Measurements from ENCODE around the gene TMEM203. TPM values are rescaled to one million over a fixed set of nuclear protein-coding genes. Genes with fewer than 3 reads are reported as not detected.
A peak's percentile ranks its signal among the peaks of the same experiment; 100 is the strongest.

Gene TMEM203
- total RNA-seq, 1 donor from 2014 or later: 24.3 TPM

GRCh38 chr9:137159105-137160053, 46.1 kb downstream of the TMEM203 start:
- H3K4me3 ChIP-seq: no peak overlapping the region
- no peak for TF ChIP-seq CTCF (IDR thresholded peaks at IDR 0.05)
- no peaks in the 10 kb centered on the region for H3K36me3 ChIP-seq
- peaks cover 10 to 17% of the 10 kb centered on the region in 2 donors for H3K4me1 ChIP-seq
- DNase-seq (ENCODE audit: low spot score in 2 of 2): no peak
- no peak overlapping the region for H3K27ac ChIP-seq
- peaks cover 49% of the 10 kb centered on the region for H3K27me3 ChIP-seq
- intact Hi-C loops (cut with DNase I): no loop called here
- H3K9me3 ChIP-seq: no peaks in the 10 kb centered on the region

GRCh38 chr9:137158625-137159024, 46.8 kb downstream of the TMEM203 start:
- TF ChIP-seq CTCF (IDR thresholded peaks at IDR 0.05): no peak
- no peaks in the 10 kb centered on the region for H3K36me3 ChIP-seq
- H3K27me3 ChIP-seq: peaks cover 44% of the 10 kb centered on the region
- H3K9me3 ChIP-seq: no peaks in the 10 kb centered on the region
- no peak overlapping the region for H3K4me3 ChIP-seq
- peaks cover 10 to 17% of the 10 kb centered on the region in 2 donors for H3K4me1 ChIP-seq
- no peak for DNase-seq (ENCODE audit: low spot score in 2 of 2)
- no peak overlapping the region for H3K27ac ChIP-seq
- intact Hi-C loops (cut with DNase I): no loop called here

- Histone ChIP-seq H3K4me1 (peaks cover 8 to 12% of the 10 kb centered on the region in 2 donors), H3K4me3 (no peak overlapping the region), H3K36me3 (no peaks in the 10 kb centered on the region), H3K27ac (no peak overlapping the region), H3K9me3 (no peaks in the 10 kb centered on the region), H3K27me3 (peaks cover 38% of the 10 kb centered on the region)
- intact Hi-C loops (cut with DNase I): no loop called here
- TF ChIP-seq CTCF (IDR thresholded peaks at IDR 0.05): no peak
- no peak for DNase-seq (ENCODE audit: low spot score in 2 of 2)
Measured at GRCh38 chr9:137157618-137158415, 47.6 kb downstream of the TMEM203 start.

GRCh38 chr9:137156567-137157375, 48.7 kb downstream of the TMEM203 start:
- Histone ChIP-seq H3K27ac (no peak overlapping the region), H3K27me3 (peaks cover 28% of the 10 kb centered on the region), H3K9me3 (no peaks in the 10 kb centered on the region), H3K4me1 (peaks cover 0 to 4% of the 10 kb centered on the region in 2 donors), H3K36me3 (no peaks in the 10 kb centered on the region), H3K4me3 (peak overlapping the region in 1 of 2 donors; percentile 29)
- DNase-seq (ENCODE audit: low spot score in 2 of 2): no peak
- intact Hi-C loops (cut with DNase I): no loop called here
- no peak for TF ChIP-seq CTCF (IDR thresholded peaks at IDR 0.05)

Other genes starting within 250 kb of the TMEM203 start
- 68.3 TPM for gene PTGDS, start 228.1 kb downstream of the TMEM203 start, total RNA-seq
- gene LCNL1, start 222.7 kb downstream of the TMEM203 start, total RNA-seq: not detected
- 87.0 TPM for gene PAXX, start 213.2 kb downstream of the TMEM203 start, total RNA-seq
- gene CLIC3, start 209.1 kb downstream of the TMEM203 start, total RNA-seq: 2.8 TPM
- 102 TPM for gene ABCA2, start 177.4 kb downstream of the TMEM203 start, total RNA-seq
- not detected for gene FUT7, start 173.6 kb downstream of the TMEM203 start, total RNA-seq
- gene NPDC1, start 159.5 kb downstream of the TMEM203 start, total RNA-seq: 579 TPM
- gene ENTPD2, start 151.6 kb downstream of the TMEM203 start, total RNA-seq: not detected
- gene SAPCD2, start 135.1 kb downstream of the TMEM203 start, total RNA-seq: 8.7 TPM
- 17.1 TPM for gene UAP1L1, start 128.1 kb downstream of the TMEM203 start, total RNA-seq
- gene MAN1B1, start 118.7 kb downstream of the TMEM203 start, total RNA-seq: 85.3 TPM
- 176 TPM for gene DPP7, start 90.9 kb downstream of the TMEM203 start, total RNA-seq
- gene GRIN1, start 66.5 kb downstream of the TMEM203 start, total RNA-seq: not detected
- gene LRRC26, start 35.6 kb downstream of the TMEM203 start, total RNA-seq: not detected
- not detected for gene TMEM210, start 33.6 kb downstream of the TMEM203 start, total RNA-seq
- gene ANAPC2, start 17.1 kb downstream of the TMEM203 start, total RNA-seq: 24.1 TPM
- gene SSNA1, start 17.0 kb downstream of the TMEM203 start, total RNA-seq: 123 TPM
- gene TPRN, start 4.9 kb downstream of the TMEM203 start, total RNA-seq: 2.8 TPM
- 27.0 TPM for gene NDOR1, start 52 bp upstream of the TMEM203 start, total RNA-seq
- 6.7 TPM for gene RNF208, start 16.6 kb upstream of the TMEM203 start, total RNA-seq
- not detected for gene CYSRT1, start 19.5 kb upstream of the TMEM203 start, total RNA-seq
- gene RNF224, start 21.9 kb upstream of the TMEM203 start, total RNA-seq: not detected
- not detected for gene SLC34A3, start 25.3 kb upstream of the TMEM203 start, total RNA-seq
- 403 TPM for gene TUBB4B, start 35.6 kb upstream of the TMEM203 start, total RNA-seq
- not detected for gene STPG3, start 45.6 kb upstream of the TMEM203 start, total RNA-seq
- gene NELFB, start 49.7 kb upstream of the TMEM203 start, total RNA-seq: 71.7 TPM
- 38.3 TPM for gene TOR4A, start 72.1 kb upstream of the TMEM203 start, total RNA-seq
- gene NRARP, start 96.6 kb upstream of the TMEM203 start, total RNA-seq: 51.7 TPM
- 16.7 TPM for gene EXD3, start 217.5 kb upstream of the TMEM203 start, total RNA-seq
- 6.9 TPM for gene NOXA1, start 217.7 kb upstream of the TMEM203 start, total RNA-seq
- gene ENTPD8, start 235.7 kb upstream of the TMEM203 start, total RNA-seq: not detected

Data from ascending aorta (tissue), 2 donors.